ENCODE measurements around the gene PPP6R2.
A peak's percentile ranks its signal among the peaks of the same experiment; 100 is the strongest.

PPP6R2 gene

DNA sequence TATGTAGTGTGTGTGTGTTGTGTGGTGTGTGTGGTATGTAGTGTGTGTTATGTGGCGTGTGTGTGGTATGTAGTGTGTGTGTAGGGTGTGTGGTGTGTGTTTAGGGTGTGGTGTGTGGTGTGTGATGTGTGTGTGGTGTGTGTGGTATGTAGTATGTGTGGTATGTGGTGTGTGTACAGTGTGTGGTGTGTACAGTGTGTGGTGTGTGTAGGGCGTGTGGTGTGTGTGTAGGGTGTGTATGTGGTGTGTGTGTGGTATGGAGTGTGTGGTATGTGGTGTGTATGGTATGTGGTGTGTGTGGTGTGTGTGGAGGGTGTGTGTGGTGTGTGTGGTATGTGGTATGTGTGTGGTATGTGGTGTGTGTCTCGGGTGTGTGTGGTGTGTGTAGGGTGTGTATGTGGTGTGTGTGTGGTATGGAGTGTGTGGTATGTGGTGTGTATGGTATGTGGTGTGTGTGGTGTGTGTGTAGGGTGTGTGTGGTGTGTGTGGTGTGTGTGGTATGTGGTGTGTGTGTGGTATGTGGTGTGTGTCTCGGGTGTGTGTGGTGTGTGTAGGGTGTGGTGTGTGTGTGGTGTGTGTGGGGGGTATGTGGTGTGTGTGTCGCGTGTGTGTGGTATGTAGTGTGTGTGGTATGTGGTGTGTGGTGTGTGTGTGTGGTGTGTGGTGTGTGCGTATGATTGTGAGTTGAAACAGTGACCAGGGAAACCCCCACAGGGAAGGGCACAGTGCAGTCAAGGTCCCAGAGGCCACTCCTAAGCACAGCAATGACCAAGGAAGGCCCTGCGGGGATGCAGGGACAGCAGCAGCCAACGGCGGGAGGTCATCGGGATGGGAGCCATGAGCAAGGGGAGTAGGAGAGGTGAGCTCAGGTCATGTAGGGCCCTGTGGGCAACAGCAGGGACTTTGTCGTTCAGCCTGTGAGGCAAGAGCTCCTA is 2.9 kb upstream of the PPP6R2 start:
- H3K4me3 ChIP-seq (ENCODE audit: low read length) = no peak overlapping the region
- TF ChIP-seq, protein P1, sequence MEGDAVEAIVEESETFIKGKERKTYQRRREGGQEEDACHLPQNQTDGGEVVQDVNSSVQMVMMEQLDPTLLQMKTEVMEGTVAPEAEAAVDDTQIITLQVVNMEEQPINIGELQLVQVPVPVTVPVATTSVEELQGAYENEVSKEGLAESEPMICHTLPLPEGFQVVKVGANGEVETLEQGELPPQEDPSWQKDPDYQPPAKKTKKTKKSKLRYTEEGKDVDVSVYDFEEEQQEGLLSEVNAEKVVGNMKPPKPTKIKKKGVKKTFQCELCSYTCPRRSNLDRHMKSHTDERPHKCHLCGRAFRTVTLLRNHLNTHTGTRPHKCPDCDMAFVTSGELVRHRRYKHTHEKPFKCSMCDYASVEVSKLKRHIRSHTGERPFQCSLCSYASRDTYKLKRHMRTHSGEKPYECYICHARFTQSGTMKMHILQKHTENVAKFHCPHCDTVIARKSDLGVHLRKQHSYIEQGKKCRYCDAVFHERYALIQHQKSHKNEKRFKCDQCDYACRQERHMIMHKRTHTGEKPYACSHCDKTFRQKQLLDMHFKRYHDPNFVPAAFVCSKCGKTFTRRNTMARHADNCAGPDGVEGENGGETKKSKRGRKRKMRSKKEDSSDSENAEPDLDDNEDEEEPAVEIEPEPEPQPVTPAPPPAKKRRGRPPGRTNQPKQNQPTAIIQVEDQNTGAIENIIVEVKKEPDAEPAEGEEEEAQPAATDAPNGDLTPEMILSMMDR (conservative IDR thresholded peaks at IDR 0.05; ENCODE audit: low read length) = no peak
- peak; percentile 43 for DNase-seq (ENCODE audit: low read depth)

DNA sequence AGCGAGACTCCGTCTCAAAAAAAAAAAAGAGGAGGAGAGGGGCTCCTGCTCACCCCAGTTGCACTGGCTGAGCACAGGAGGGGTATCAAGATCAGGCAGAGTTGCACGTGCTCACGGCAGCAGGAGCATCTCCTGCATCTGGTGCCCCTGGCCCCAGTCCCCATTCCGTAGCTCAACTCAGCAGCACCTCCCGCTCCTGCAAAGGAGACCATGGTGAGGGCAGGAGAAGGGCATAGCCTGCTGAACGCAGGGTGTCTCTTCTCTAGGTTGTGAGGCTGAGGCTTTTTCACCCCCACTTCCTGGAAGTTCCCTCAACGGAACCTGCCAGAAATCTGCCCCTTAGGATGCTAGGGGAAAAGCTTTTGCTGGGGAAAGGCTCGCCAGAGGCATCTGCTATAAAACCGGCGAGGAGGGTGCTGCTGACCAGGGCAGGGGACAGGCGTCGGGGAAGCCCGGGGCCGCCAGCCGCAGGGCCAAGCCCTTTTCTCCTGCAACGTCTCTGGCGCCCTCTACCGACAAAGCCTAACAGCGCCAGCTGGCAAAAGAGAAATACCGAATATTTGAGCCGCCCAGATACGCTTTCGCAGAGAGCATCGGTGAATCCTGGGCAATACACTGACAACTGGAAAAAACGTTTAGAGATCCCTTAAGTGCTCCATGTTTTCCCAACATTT is 1.0 kb upstream of the PPP6R2 start:
- peak; percentile 76 for DNase-seq (ENCODE audit: low read depth)
- peak overlapping the region; percentile 80 for H3K4me3 ChIP-seq (ENCODE audit: low read length)
- TF ChIP-seq, protein P1 (conservative IDR thresholded peaks at IDR 0.05; ENCODE audit: low read length) = peak; percentile 92

GRCh38 chr22:50343541-50343935 is 411 bp downstream of the PPP6R2 start:
- H3K4me3 ChIP-seq (ENCODE audit: low read length) = peak overlapping the region; percentile 66
- no peak for DNase-seq (ENCODE audit: low read depth)
- TF ChIP-seq, protein P1 (conservative IDR thresholded peaks at IDR 0.05; ENCODE audit: low read length) = no peak

DNA sequence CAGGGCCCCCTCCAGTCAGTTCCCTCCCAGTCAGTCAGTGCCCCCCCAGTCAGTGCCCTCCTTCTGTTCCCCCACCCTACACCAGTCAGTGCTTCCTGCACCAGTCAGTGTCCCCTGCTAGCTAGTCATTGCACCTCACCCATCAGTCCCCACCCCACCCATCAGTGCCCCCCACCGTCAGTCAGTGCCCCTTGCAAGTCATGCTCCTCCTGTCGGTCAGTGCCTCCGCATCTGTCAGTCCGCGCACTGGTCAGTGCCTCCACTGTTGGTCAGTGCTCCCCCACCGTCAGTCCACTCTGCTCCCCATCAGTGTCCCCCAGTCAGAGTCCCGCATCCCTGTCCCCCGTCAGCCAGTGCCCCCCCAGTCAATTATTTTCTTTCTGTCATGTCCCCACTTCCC is 3.3 kb downstream of the PPP6R2 start:
- H3K4me3 ChIP-seq (ENCODE audit: low read length) = no peak overlapping the region
- no peak for DNase-seq (ENCODE audit: low read depth)
- TF ChIP-seq, protein P1 (conservative IDR thresholded peaks at IDR 0.05; ENCODE audit: low read length) = no peak

DNA sequence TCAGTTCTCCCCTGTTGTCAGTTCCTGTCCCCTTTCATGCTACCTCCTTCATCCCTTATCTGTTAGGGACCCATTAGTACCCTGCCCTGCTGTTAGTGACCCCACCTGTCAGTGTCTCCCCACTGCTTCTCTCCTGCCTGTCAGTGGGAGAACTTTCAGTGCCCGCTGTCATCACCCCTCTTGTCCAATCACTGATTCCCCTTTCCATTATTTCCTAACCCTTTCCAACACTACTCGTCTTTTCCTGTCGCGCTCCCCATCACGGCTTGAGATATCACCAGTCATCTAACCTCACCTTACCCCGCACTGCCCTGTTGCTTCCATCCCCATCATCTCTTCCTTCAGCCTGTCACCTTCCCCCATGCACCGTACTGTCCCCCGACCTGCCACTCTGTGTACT is 4.0 kb downstream of the PPP6R2 start:
- H3K4me3 ChIP-seq (ENCODE audit: low read length) = no peak overlapping the region
- no peak for DNase-seq (ENCODE audit: low read depth)
- TF ChIP-seq, protein P1 (conservative IDR thresholded peaks at IDR 0.05; ENCODE audit: low read length) = no peak

DNA sequence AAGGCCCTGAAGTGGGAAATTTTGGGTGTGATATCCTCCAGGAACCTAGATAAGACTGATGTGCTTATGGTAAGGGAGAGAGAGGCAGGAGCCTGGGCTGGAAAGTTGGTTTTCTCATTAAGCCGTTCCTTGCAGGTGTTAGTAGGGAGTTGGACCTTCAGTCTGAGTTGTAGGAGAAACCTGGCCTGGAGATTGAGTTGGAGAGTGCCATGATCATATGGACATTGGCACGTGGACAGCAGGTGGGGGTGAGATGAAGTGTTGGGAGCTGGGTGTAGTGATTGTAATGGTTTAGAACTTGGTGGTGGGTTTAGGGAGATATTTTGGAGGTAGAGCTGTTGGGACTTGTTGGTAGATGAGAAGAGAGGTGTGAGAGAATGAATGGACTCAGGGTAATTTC is 4.9 kb downstream of the PPP6R2 start:
- no peak for DNase-seq (ENCODE audit: low read depth)
- TF ChIP-seq, protein P1 (conservative IDR thresholded peaks at IDR 0.05; ENCODE audit: low read length) = no peak
- no peak overlapping the region for H3K4me3 ChIP-seq (ENCODE audit: low read length)
